Panc1 (cell line): ENCODE data around the gene NCAM2.

Experiments
- CTCF ChIP-seq: fragments of 450-650 bp; IDR thresholded peaks from 2 replicates; pipeline ENCODE4 v1.5.1; 2017; ENCODE audit warnings: mild to moderate bottlenecking
- SIN3A ChIP-seq: IDR thresholded peaks from 2 replicates; pipeline ENCODE4 v1.6.1; 2012; ENCODE audit warnings: low read depth, mild to moderate bottlenecking, low read length, moderate library complexity, borderline replicate concordance; ENCODE audit not compliant: insufficient read depth

GRCh38 chr21:21132390-21132789 lies 134.2 kb downstream of the NCAM2 start:
- no peak for TF ChIP-seq CTCF
- TF ChIP-seq SIN3A: no peak
